Renal cortical epithelial cell (primary cell): ENCODE results near the gene ZGRF1. TPM values are rescaled to one million over a fixed set of nuclear protein-coding genes. Genes with fewer than 3 reads are reported as not detected.
A peak's percentile ranks its signal among the peaks of the same experiment; 100 is the strongest.
"Not testable (repeated sequence)": the region's sequence is repeated elsewhere in the genome, so short reads cannot be mapped to it uniquely, and the experiment has no call there.

Experiments used
- DNase-seq: peaks from one replicate; pipeline ENCODE4 v3.0.0-alpha.2; 2011; ENCODE audit warnings: low read depth
- total RNA-seq: library from RNA; depleted of rRNA; stranded (reverse); fragments of >200 nt; gene quantifications from 2 replicates; pipeline ENCODE4 v1.2.3, GENCODE V29; 2014

The ZGRF1 gene
- 2.5 and 4.9 TPM in 2 replicates for total RNA-seq

DNA sequence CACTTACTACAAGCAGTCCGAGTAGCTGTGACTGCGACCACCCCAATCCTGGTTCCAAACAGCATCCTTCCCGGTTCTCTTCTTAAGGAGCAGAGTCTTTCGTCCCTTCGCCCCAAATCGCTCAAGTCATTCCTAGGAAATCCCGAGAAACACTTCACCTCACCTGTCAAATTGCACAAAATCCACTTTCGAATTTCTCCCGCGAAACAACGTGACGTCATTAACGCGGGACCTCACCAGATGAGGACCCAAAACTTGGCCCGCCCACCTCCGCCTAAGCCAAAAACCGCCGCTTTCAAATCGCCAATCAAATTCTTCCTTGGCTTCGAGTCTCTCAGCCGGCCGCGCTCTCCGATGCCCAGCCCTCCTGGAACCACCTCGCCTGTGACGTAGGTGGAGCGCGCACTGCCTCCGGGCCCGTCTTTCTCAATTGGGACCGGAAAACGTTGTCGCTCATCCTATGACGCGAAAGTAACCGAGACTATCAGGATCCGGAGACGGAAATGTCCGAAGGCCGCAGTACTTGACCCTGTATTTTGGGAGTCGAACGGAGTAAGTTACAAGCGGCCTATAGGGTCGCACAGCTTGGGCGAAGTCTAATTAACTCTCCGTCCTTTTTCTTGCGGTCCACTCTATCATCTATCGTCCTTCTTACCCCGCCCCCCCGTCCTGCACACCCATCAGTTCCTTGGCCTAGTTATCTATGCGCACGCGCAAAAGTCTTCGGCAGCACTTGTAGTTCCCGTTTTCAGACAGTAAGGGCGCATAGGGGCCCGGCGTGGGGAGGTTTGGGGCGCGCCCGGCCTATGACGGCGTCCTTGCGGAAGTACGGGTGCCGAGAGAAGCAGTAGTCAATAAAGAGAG is at the start of gene ZGRF1, which contains the start of gene LARP7:
ZGRF1 (minus strand) TSS at position 222 of the 864 bp plus-strand sequence. CDS start 3,733 bp downstream, outside the sequence.
LARP7 (plus strand) TSS at position 456 of the 864 bp plus-strand sequence. CDS start 7,527 bp downstream, outside the sequence.
- peak; percentile 96 for DNase-seq

DNA sequence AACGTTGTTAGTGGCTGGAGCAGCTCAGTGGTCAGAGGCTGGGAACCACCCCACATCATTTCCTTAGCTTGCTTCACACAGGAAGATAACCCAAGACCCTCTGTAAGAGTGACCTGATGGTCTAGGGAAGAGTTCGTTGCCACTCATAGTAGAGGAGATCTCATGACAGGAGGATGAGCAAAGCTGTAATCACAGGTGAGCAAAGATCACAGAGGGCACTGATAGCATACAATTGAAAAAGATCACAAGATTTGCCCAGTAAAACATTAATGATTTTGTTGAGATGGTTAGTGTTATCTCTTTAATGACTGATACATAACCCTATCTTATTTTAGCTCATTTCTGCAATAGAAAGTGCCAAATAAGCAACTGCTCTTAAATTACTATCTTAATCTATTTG is 44.3 kb upstream of the ZGRF1 start:
- DNase-seq, result no peak

DNA sequence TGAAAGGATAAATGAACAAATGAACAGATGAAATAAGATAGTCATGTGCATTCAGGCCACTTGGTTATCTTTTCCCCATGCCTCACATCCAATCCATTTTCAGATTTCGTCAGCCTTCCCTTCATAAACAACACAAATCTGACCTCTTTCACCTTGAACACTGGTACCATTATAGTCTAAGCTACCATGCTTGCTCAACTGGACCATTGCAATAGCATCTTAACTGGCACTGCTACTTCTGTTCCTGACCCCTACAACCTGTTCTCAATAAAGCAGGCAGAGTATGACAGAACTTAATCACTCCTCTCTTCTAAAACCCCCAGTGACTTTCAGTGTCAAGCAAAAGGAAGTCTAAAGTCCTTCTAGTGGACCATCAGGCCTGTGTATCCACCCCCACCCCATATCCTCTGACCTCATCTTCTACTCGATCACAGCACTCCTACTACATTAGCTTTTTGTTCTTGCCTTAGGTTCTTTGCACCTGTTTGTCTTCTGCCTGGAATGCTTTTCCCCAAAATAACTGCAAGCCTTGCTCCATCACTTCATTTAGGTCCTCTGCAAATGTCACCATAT is 40.9 kb upstream of the ZGRF1 start:
- no peak for DNase-seq

GRCh38 chr4:112674376-112674775 is 37.7 kb upstream of the ZGRF1 start:
- DNase-seq, result no peak

DNA sequence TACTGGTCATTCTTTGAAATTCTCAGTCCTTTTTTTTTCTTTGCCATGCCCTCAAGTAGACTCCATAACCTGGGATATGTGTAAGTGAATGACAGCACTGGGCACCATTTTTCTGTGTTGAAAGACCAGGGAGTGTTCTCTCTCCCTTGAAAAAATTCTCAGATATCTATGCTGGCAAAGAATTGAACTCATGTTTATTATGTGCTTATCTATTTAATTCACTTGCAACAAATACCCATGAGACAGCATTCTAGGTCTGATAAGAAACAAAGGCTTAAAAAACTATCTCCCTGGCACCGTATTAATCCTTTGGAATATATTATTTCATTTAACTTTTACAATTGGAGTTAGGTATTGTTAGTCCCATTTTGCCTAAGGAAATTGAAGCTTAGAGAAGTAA is 37.0 kb upstream of the ZGRF1 start:
- no peak for DNase-seq

GRCh38 chr4:112673076-112673475 is 36.4 kb upstream of the ZGRF1 start:
- no peak for DNase-seq

DNA sequence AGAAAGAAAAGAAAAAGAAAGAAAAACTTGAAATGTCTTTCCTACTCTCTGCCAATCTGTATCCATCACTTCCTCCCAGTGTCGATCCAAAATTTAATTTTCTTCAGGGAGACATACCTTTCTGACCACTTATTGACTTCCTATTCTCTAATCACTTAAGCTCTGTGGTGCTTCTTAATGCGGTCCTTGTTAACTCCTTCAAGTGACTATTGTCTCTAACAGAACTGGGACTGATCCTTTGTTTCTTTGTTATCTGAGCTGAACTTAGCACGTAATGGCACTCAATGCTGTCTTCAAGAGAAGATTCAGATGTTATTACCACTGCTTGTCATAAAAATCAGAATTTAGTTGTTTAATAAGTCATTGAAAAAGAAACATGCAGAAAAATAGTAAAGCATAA is 31.4 kb upstream of the ZGRF1 start:
- DNase-seq, result no peak

DNA sequence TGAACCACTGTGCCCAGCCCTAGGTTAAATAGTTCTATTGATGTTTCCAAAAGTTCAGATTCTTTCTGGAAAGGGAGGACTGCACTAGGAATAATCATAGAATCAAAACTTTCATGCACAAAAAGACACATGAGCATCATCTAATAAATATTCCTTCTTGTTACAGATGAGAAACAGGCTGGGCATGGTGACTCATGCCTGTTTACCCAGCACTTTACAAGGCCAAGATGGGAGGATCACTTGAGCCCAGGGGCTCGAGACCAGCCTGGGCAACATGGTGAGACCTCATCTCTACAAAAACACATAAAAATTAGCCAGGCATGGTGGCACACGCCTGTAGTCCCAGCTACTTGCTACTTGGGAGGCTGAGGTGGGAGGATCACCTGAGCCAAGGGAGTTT is 27.9 kb upstream of the ZGRF1 start:
- DNase-seq, result peak; percentile 17

- DNase-seq, result not testable (repeated sequence)
Measured at GRCh38 chr4:112656115-112656514, 19.4 kb upstream of the ZGRF1 start.

- no peak for DNase-seq
Measured at GRCh38 chr4:112655270-112655669, 18.6 kb upstream of the ZGRF1 start.

- peak; percentile 80 for DNase-seq
Measured at GRCh38 chr4:112652216-112652615, 15.5 kb upstream of the ZGRF1 start.

DNA sequence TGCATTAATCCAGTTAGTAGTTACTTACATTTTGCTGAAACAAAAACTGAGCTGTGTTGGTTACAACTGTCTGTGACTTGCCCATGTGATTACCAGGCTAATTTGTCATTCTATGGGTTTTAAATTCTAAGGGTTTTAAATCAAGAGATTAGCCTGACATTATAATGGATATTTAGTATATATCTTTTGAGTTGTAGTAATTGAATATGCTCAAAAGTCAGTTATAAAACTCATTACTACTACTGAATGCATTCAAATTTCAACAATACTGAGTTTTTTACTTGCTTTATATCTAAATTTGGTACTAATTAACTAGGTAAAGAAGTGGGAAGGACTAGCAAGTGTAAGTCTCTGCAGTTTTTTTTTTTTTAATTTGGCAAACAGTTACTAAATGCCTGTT is 14.9 kb upstream of the ZGRF1 start:
- DNase-seq, result no peak

- DNase-seq, result no peak
Measured at GRCh38 chr4:112650332-112650731, 13.6 kb upstream of the ZGRF1 start.

DNA sequence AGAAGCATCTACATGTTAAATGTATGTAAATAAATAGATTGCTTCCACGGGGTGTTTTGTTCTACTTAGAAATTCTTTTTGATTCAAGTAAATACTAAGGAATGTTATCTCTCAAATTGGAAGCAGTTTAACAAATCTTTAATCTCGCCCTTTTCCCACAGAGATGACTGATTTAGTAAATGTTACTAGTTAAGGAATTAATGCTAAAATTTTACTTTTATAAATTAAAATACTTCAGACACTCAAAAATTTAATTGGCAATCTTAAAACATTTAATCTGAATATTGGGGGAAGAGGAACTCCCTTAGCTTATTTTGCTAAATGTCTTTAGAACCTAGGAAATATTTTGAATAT is 12.3 kb upstream of the ZGRF1 start:
- no peak for DNase-seq

DNA sequence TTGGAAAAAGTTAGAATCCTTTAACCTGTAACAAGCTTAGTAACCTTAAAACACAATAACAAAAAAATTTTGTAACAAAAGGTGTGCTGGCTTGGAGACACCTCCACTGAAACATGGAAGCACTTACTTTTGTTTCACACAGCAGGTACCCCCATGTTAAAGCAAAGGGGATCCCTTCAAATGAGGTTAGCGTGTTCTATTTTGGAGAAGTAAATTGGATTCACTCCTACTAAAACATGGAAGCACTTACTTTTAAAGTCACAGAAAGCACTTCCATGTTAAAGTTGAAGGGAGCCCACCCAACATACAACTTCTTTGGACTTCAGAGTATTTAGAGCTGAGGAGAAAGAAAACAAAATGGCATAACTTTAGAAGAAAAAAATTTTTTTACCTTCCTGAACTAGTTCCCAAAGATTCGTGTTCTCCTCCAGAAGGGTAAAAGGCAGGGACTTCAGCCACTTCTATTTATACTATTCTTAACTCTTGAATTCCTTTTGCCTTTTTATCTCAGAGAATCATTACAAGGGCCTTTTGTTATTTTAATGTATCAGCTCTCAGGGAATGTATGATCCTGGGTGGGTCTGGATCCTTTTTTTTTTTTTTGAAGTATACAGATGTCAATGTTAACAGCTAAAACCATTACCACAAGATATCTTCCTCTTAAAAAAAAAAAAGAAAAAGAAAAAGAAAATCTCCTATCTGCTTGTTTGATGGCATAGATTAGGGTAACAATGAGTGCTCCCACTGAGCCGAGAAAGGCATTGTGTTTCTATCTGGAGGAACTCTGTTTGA is 11.8 kb upstream of the ZGRF1 start:
- no peak for DNase-seq

- DNase-seq, result no peak
Measured at GRCh38 chr4:112647785-112648184, 11.1 kb upstream of the ZGRF1 start.

DNA sequence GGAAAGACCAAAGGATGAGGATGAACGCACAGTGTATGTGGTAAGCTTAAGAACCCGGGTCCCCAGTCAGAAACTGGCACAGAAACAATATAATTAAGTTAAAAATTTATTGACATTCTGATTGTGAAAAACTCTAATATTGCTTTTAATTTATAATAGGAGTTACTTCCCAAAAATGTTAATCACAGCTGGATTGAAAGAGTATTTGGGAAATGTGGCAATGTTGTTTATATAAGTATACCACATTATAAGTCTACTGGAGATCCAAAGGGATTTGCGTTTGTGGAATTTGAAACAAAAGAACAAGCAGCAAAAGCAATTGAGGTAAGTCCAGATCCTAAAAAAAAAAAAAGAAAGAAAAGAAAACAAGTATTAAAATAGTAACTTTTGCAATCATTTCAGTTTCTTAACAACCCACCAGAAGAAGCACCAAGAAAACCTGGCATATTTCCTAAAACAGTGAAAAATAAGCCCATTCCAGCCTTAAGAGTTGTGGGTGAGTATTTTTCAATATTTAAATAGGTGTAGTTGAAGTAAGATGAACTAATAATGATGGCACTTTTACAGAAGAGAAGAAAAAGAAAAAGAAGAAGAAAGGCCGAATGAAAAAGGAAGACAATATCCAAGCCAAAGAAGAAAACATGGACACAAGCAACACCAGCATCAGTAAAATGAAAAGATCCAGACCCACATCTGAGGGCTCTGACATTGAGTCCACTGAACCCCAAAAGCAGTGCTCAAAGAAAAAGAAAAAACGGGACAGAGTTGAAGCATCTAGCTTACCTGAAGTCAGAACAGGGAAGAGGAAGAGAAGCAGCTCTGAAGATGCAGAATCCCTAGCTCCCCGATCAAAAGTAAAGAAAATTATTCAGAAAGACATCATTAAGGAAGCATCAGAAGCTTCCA is 10.2 kb upstream of the ZGRF1 start:
- no peak for DNase-seq

- DNase-seq, result no peak
Measured at GRCh38 chr4:112645541-112646329, 9.0 kb upstream of the ZGRF1 start.

DNA sequence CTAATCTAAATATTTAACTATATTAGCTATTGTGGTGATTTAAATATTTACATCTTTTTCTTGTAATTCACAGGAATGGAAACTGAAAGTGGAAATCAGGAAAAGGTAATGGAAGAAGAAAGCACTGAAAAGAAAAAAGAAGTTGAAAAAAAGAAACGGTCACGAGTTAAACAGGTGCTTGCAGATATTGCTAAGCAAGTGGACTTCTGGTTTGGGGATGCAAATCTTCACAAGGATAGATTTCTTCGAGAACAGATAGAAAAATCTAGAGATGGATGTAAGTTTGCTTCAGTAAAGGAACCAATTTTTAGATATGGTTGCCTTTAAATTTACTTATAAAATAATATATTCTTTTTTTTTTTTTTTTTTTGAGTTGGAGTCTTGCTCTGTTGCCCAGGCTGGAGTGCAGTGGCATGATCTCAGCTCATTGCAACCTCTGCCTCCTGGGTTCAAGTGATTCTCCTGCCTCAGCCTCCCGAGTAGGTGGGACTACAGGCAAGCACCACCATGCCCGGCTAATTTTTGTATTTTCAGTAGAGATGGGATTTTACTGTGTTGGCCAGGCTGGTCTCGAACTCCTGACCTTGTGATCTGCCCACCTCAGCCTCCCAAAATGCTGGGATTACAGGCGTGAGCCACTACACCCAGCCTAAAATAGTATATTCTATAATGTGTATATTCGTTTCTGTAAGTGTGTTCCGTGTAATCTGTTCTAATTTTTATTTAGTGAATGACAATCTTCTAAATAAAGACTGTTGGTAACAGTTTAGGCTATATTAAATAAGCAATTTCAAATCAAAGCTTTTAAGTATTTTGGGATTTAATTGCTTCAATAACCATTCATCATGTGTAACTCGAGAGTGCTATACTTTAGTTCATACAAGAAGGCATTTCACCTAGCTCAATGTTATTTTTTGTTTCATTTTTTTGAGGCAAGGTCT is 8.2 kb upstream of the ZGRF1 start:
- not testable (repeated sequence) for DNase-seq
